Progenitor cell of endocrine pancreas (in vitro differentiated cells): Measurements from ENCODE around the gene VAMP8. TPM values are rescaled to one million over a fixed set of nuclear protein-coding genes. Genes with fewer than 3 reads are reported as not detected.
"Not testable (repeated sequence)": the region's sequence is repeated elsewhere in the genome, so short reads cannot be mapped to it uniquely, and the experiment has no call there.

Experiments
- DNase-seq: peaks from one replicate; pipeline ENCODE4 v3.0.0; 2021; ENCODE audit warnings: low spot score; ENCODE audit not compliant: unreplicated experiment
- H3K27ac Mint-ChIP-seq: 2 replicates; pipeline ENCODE4 v1.8.0; 2021; ENCODE audit warnings: mild to moderate bottlenecking, moderate library complexity, mixed read lengths
- H3K27me3 Mint-ChIP-seq: 2 replicates; pipeline ENCODE4 v1.8.0; 2021; ENCODE audit warnings: mixed read lengths
- H3K36me3 Mint-ChIP-seq: 2 replicates; pipeline ENCODE4 v1.8.0; 2022; ENCODE audit warnings: mixed read lengths; ENCODE audit not compliant: insufficient read depth
- H3K4me1 Mint-ChIP-seq: 2 replicates; pipeline ENCODE4 v1.8.0; 2021; ENCODE audit warnings: low read depth, mixed read lengths
- H3K4me3 Mint-ChIP-seq: 2 replicates; pipeline ENCODE4 v1.8.0; 2021; ENCODE audit warnings: low read depth, mild to moderate bottlenecking, moderate library complexity, mixed read lengths
- H3K9me3 Mint-ChIP-seq: 2 replicates; pipeline ENCODE4 v1.8.0; 2021; ENCODE audit warnings: low read depth, mixed read lengths
- CTCF ChIP-seq: fragments of 200-600 bp; sonication (generic); IDR thresholded peaks from one replicate; pipeline ENCODE4 v1.5.0; 2021; ENCODE audit warnings: antibody characterized with exemption, mild to moderate bottlenecking; ENCODE audit not compliant: unreplicated experiment
- total RNA-seq: library from RNA; stranded (reverse); gene quantifications from 2 replicates; pipeline ENCODE4 v1.2.1, GENCODE V29; 2021

VAMP8 gene
- total RNA-seq, 1 donor from 2014 or later, result 71.3 TPM

GRCh38 chr2:85557130-85557529 is 20.3 kb upstream of the VAMP8 start:
- DNase-seq, result no peak
- no peaks in the 10 kb centered on the region for H3K9me3 Mint-ChIP-seq
- peaks cover 21% of the 10 kb centered on the region for H3K4me1 Mint-ChIP-seq
- peaks cover 14% of the 10 kb centered on the region for H3K36me3 Mint-ChIP-seq
- no peak overlapping the region for H3K4me3 Mint-ChIP-seq
- H3K27me3 Mint-ChIP-seq, result no peaks in the 10 kb centered on the region
- no peak for TF ChIP-seq CTCF
- H3K27ac Mint-ChIP-seq, result no peak overlapping the region

DNA sequence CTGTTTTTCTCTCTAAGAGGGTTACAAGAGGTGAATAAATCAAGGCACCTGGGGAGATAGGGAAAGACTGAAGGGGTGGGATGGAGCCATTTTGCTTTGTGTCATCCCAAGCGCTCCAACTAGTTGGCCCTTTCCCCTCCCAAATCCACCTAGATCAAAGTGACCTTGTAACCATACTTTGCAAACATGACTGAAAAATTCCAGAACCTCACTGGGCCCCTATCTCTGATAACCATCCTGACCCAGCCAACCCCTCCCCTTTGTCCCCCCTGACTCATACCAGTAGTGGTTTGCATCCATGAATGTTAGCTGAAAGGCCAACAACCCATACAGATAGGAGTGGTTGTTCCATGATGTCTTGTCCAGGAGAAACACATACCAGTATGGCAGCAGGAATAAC is 19.2 kb upstream of the VAMP8 start:
- peaks cover 11% of the 10 kb centered on the region for H3K36me3 Mint-ChIP-seq
- no peaks in the 10 kb centered on the region for H3K27me3 Mint-ChIP-seq
- TF ChIP-seq CTCF, result no peak
- no peak overlapping the region for H3K27ac Mint-ChIP-seq
- DNase-seq, result no peak
- no peak overlapping the region for H3K4me3 Mint-ChIP-seq
- H3K9me3 Mint-ChIP-seq, result no peaks in the 10 kb centered on the region
- H3K4me1 Mint-ChIP-seq, result peaks cover 21% of the 10 kb centered on the region

DNA sequence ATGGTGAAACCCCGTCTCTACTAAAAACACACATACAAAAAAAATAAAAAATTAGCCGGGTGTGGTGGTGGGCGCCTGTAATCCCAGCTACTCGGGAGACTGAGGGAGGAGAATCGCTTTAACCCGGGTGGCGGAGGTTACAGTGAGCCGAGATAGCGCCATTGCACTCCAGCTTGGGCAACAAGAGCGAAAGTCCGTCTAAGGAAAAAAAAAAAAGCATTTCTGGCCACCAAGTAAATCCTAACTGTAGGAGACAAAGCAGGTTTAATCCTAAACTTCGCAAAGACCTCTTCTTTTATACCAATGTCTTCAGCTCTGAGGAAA is 17.0 kb upstream of the VAMP8 start:
- not testable (repeated sequence) for H3K36me3 Mint-ChIP-seq, H3K27me3 Mint-ChIP-seq, DNase-seq, H3K9me3 Mint-ChIP-seq
- Mint-ChIP-seq H3K4me3 (peak overlapping the region; percentile 93), H3K4me1 (peaks cover 21% of the 10 kb centered on the region), H3K27ac (peak overlapping the region; percentile 97)

GRCh38 chr2:85560812-85561279 is 16.5 kb upstream of the VAMP8 start:
- no peak for DNase-seq
- peak overlapping the region; percentile 97 for H3K27ac Mint-ChIP-seq

DNA sequence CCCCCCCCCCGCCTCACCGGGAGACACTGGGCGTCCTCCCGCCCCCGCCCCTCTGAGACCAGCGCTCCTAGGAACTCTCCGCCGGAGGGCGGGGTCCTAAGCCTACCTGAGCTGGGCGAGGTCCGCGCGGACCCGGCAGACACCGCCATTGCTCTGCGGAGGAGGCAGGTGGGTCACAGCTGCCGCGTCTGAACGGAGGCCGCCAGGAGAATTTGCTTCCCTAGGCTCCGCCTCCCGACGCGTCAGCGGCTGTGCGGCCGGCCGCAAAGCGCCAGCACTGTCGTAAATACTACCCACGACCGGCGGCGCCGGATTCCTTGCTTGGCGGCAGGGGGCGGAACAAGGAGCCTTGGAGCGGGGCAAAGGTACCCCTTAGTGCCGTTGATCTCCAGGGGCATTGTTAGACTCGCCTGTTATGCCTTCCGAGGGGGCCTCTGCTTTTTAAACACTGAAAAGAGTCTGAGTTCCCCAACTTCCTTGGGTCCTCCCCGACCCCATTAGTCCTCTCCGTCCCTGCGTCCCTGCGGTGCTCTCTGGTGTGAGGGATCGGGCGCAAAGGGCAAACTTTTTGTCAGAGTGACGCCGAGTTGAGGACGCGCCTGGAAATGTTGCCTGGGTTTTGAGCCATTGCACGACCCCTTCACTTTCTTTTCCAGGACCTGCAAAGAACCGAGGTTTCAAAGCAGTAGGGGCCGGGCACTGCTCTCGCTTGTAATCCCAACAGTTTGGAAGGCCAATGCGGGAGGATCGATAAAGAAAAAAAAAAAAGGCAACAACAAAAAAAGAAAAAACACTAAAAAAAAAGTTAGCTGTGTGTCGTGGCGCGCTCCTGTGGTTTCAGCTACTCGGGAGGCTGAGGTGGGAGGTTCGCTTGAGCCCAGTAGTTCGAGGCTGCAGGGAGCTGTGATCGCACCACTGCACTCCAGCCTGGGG is 15.8 kb upstream of the VAMP8 start, which contains the start of gene GGCX:
Gene GGCX (minus strand): TSS at position 214 of the 933 bp plus-strand sequence. CDS start 65 bp downstream, at position 149.
- H3K9me3 Mint-ChIP-seq, result no peaks in the 10 kb centered on the region
- H3K27ac Mint-ChIP-seq, result peak within 1 kb of the TSS; percentile 99
- H3K4me3 Mint-ChIP-seq, result peak within 1 kb of the TSS; percentile 93
- no peak for TF ChIP-seq CTCF
- peaks cover 6% of the 10 kb centered on the region for H3K36me3 Mint-ChIP-seq
- H3K4me1 Mint-ChIP-seq, result peaks cover 21% of the 10 kb centered on the region
- peak; percentile 95 for DNase-seq
- H3K27me3 Mint-ChIP-seq, result no peaks in the 10 kb centered on the region

More at GRCh38 chr2:85560812-85561279, 16.5 kb upstream of the VAMP8 start:
- Mint-ChIP-seq H3K27me3 (no peaks in the 10 kb centered on the region), H3K4me3 (peak overlapping the region; percentile 93), H3K9me3 (no peaks in the 10 kb centered on the region), H3K36me3 (peaks cover 8% of the 10 kb centered on the region), H3K4me1 (peaks cover 21% of the 10 kb centered on the region)
- TF ChIP-seq CTCF, result no peak
